ENCODE data around the gene LRRC10B. TPM values are rescaled to one million over a fixed set of nuclear protein-coding genes. Genes with fewer than 3 reads are reported as not detected.

Gene LRRC10B
- total RNA-seq, 1 experiment from 2014 or later = 1.1 TPM

DNA sequence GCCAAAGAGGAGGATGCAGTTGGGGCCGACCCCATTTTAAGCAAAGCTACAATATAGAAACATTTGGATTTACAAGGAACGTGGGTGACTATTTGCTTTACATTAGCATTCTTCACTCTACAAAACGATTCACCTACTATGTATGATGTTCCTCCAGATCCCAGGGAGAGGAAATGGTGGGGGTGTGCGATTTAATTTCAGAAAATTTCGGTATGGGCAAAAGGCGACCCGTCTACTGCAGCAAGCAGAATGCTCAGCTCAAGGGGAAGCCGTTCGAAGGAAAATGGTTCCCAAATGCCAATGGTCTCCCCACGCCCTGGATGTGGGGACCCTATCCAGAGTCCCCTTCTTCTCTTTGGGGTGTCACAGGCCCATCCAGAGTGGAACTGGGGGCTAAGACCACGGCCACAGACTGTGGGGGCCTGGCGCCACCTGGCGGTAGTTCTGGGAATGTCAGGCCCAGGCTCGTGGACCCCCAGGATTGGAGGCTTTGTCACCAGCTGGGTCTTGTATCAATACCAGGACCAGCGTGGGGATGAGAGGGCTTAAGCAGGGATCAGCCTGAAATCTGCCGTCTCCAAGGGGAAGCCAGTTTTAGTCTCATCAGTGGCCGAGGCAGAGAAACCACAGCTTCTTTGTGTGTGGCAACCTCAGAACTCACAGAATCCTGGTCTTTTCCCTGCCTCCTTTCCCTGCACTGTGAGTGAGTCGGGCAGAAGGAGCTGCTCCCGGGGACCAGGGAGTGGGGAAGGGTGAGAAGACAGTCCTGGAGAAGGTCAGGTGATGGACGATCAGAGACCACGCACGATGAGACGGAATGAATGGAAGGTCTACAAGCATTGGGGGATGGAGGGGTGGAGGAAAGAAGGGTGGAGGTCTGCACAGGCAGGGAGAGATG, 8.4 kb downstream of the LRRC10B start:
- Histone ChIP-seq H4K20me1 (ENCODE audit: insufficient read depth) (no peaks in the 10 kb centered on the region), H3F3A (ENCODE audit: insufficient read depth, low read depth) (peaks cover 18% of the 10 kb centered on the region), H3K9me3 (ENCODE audit: insufficient read depth, low read depth) (no peaks in the 10 kb centered on the region), H3K9me2 (ENCODE audit: insufficient read depth) (no peaks in the 10 kb centered on the region), H3K79me2 (ENCODE audit: low read depth) (no peaks in the 10 kb centered on the region), H3K4me2 (no peak overlapping the region), H3K4me1 (replicated peaks; ENCODE audit: insufficient read depth) (peaks cover 24% of the 10 kb centered on the region), H2AFZ (no peak overlapping the region), H3K4me3 (no peak overlapping the region), H3K27me3 (ENCODE audit: insufficient read depth, low read depth) (no peaks in the 10 kb centered on the region), H3K36me3 (ENCODE audit: low read depth) (no peaks in the 10 kb centered on the region), H3K27ac (no peak overlapping the region)
- ChIA-PET CTCF (interaction anchor here (0.7 to 2.3 kb wide), 10 partner anchors 12 to 610 kb away, joined by 3 to 20 read pairs (median 3); no protein-coding TSS in a partner anchor), POLR2A (ENCODE audit: unreplicated experiment) (interaction anchor here (0.7 kb wide), 1 partner anchor 789 kb away, joined by 5 read pairs; no protein-coding TSS in a partner anchor)
- peak in 1 of 2 experiments; percentile 50 for DNase-seq
- intact Hi-C loops (cut with micrococcal nuclease; ENCODE audit: unreplicated experiment) = loop anchor here (1.0 to 10.0 kb wide), 4 partner anchors 40 to 182 kb away; partner anchors contain the start of genes DDB1 and TKFC
- TF ChIP-seq, protein P1, sequence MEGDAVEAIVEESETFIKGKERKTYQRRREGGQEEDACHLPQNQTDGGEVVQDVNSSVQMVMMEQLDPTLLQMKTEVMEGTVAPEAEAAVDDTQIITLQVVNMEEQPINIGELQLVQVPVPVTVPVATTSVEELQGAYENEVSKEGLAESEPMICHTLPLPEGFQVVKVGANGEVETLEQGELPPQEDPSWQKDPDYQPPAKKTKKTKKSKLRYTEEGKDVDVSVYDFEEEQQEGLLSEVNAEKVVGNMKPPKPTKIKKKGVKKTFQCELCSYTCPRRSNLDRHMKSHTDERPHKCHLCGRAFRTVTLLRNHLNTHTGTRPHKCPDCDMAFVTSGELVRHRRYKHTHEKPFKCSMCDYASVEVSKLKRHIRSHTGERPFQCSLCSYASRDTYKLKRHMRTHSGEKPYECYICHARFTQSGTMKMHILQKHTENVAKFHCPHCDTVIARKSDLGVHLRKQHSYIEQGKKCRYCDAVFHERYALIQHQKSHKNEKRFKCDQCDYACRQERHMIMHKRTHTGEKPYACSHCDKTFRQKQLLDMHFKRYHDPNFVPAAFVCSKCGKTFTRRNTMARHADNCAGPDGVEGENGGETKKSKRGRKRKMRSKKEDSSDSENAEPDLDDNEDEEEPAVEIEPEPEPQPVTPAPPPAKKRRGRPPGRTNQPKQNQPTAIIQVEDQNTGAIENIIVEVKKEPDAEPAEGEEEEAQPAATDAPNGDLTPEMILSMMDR (conservative IDR thresholded peaks at IDR 0.05) = peak; percentile 100
- no peak for TF ChIP-seq EZH2 (IDR thresholded peaks at IDR 0.05; ENCODE audit: low read depth)
- BruUV-seq (replicated peaks) = no TSS peak

DNA sequence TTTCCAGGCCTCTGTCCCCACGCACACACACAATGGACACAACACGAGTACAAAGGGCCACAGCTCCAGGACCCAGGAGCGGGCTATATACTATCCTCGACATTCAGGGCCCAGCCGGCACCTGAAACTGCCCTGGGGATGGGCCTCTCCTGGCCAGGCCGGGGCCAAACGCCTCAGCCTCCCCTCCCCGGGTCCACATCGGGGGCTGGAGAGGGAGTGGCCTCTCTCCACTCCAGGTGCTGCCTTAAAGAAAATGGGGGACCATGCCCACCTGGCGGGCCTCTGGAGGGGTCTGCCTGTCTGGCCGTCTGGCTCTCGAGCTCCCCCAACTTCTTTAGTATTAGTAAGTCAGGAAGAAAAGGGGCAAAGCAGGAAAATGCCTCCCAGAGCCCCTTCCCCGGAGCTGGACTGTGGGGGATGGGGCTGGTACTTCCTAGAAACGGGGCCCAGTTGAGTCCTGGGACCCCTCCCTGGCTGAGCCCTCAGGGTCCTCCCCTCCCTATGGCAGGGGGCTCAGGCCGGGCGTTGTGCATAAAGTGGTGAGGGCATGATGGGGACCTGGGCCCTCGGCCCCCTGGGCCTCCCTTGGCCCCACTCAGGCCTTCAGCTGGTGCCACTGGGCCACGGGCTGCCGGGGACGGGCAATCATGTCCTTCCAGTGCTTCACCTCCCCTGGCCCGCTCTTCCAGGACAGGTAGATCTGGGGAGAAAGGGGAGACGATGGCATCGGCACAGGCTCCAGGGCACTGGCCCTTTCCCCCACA, 9.7 kb downstream of the LRRC10B start:
- H3K4me3 ChIP-seq = no peak overlapping the region
- POLR2A ChIA-PET (ENCODE audit: unreplicated experiment) = no interaction called here
- H3K27ac ChIP-seq = no peak overlapping the region

DNA sequence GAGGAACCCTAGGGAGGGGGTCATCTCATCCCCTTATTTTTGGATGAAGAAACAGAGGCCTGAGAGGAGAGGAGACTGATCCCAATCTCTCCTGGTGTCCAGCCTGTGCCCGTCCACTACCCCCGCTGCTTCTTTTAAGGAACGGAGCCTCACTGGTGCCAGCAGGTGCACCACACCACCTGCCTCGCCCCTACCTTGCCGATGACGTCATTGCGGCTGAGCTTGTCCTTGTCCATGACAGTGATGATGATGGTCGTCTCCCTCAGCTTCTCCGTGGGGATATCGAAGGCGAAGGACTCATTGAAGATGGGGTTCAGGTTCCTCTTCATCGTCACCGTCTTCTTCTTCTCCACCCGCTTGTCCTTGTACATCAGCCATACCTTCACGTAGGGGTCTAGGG, 14.3 kb downstream of the LRRC10B start:
- no peak overlapping the region for H2AFZ ChIP-seq
- no peaks in the 10 kb centered on the region for H4K20me1 ChIP-seq (ENCODE audit: insufficient read depth)
- intact Hi-C loops (cut with micrococcal nuclease; ENCODE audit: unreplicated experiment) = no loop called here
- CTCF ChIA-PET = no interaction called here
- H3K79me2 ChIP-seq (ENCODE audit: low read depth) = no peaks in the 10 kb centered on the region
- TF ChIP-seq, protein P1 (conservative IDR thresholded peaks at IDR 0.05) = no peak
- no peak for TF ChIP-seq EZH2 (IDR thresholded peaks at IDR 0.05; ENCODE audit: low read depth)
- H3K27ac ChIP-seq = no peak overlapping the region
- H3F3A ChIP-seq (ENCODE audit: insufficient read depth, low read depth) = no peaks in the 10 kb centered on the region
- H3K4me3 ChIP-seq = no peak overlapping the region
- H3K36me3 ChIP-seq (ENCODE audit: low read depth) = no peaks in the 10 kb centered on the region
- H3K4me2 ChIP-seq = no peak overlapping the region
- no peaks in the 10 kb centered on the region for H3K9me2 ChIP-seq (ENCODE audit: insufficient read depth)
- BruUV-seq (replicated peaks) = no TSS peak
- POLR2A ChIA-PET (ENCODE audit: unreplicated experiment) = no interaction called here
- no peaks in the 10 kb centered on the region for H3K4me1 ChIP-seq (replicated peaks; ENCODE audit: insufficient read depth)
- no peak for DNase-seq
- H3K9me3 ChIP-seq (ENCODE audit: insufficient read depth, low read depth) = no peaks in the 10 kb centered on the region
- peaks cover 27% of the 10 kb centered on the region for H3K27me3 ChIP-seq (ENCODE audit: insufficient read depth, low read depth)

More for the DNA sequence above, 9.7 kb downstream of the LRRC10B start:
- H3K9me3 ChIP-seq (ENCODE audit: insufficient read depth, low read depth) = no peaks in the 10 kb centered on the region
- intact Hi-C loops (cut with micrococcal nuclease; ENCODE audit: unreplicated experiment) = loop anchor here (10.0 kb wide), 1 partner anchor 183 kb away; the partner anchor contains the start of genes DDB1 and TKFC
- H3K27me3 ChIP-seq (ENCODE audit: insufficient read depth, low read depth) = 0 out of 2 replicates have a peak, but pooled peaks cover 2% of the 10 kb centered on the region
- peaks cover 12% of the 10 kb centered on the region for H3K4me1 ChIP-seq (replicated peaks; ENCODE audit: insufficient read depth)
- no TSS peak for BruUV-seq (replicated peaks)
- H3K79me2 ChIP-seq (ENCODE audit: low read depth) = no peaks in the 10 kb centered on the region
- no peak overlapping the region for H3K4me2 ChIP-seq
- TF ChIP-seq, protein P1 (conservative IDR thresholded peaks at IDR 0.05) = no peak
- TF ChIP-seq EZH2 (IDR thresholded peaks at IDR 0.05; ENCODE audit: low read depth) = no peak
- no peak overlapping the region for H2AFZ ChIP-seq
- no peaks in the 10 kb centered on the region for H4K20me1 ChIP-seq (ENCODE audit: insufficient read depth)
- no peaks in the 10 kb centered on the region for H3K9me2 ChIP-seq (ENCODE audit: insufficient read depth)
- CTCF ChIA-PET = interaction anchor here (0.6 to 2.3 kb wide), 5 partner anchors 29 to 609 kb away, joined by 3 to 20 read pairs (median 7); no protein-coding TSS in a partner anchor
- no peak for DNase-seq
- H3K36me3 ChIP-seq (ENCODE audit: low read depth) = no peaks in the 10 kb centered on the region
- H3F3A ChIP-seq (ENCODE audit: insufficient read depth, low read depth) = peaks cover 11% of the 10 kb centered on the region

Data from PC-9 (cell line).